ENCODE measurements around the gene PPP1R14D.
A peak's percentile ranks its signal among the peaks of the same experiment; 100 is the strongest.

PPP1R14D gene

GRCh38 chr15:40796512-40796911 lies 32.0 kb downstream of the PPP1R14D start:
- no peak for DNase-seq (ENCODE audit: low read depth)
- TF ChIP-seq CTCF (conservative IDR thresholded peaks at IDR 0.05; ENCODE audit: control insufficient read depth, insufficient read depth, low read depth, low read length) = no peak
- no peak overlapping the region for H3K4me3 ChIP-seq (ENCODE audit: control insufficient read depth, low read depth, low read length)

GRCh38 chr15:40796041-40796440 lies 32.5 kb downstream of the PPP1R14D start:
- H3K4me3 ChIP-seq (ENCODE audit: control insufficient read depth, low read depth, low read length) = no peak overlapping the region
- no peak for DNase-seq (ENCODE audit: low read depth)
- no peak for TF ChIP-seq CTCF (conservative IDR thresholded peaks at IDR 0.05; ENCODE audit: control insufficient read depth, insufficient read depth, low read depth, low read length)

GRCh38 chr15:40793216-40793989 lies 35.1 kb downstream of the PPP1R14D start:
- no peak for TF ChIP-seq CTCF (conservative IDR thresholded peaks at IDR 0.05; ENCODE audit: control insufficient read depth, insufficient read depth, low read depth, low read length)
- H3K4me3 ChIP-seq (ENCODE audit: control insufficient read depth, low read depth, low read length) = no peak overlapping the region
- DNase-seq (ENCODE audit: low read depth) = peak; percentile 99

- DNase-seq (ENCODE audit: low read depth) = no peak
- no peak for TF ChIP-seq CTCF (conservative IDR thresholded peaks at IDR 0.05; ENCODE audit: control insufficient read depth, insufficient read depth, low read depth, low read length)
- no peak overlapping the region for H3K4me3 ChIP-seq (ENCODE audit: control insufficient read depth, low read depth, low read length)
Observed at GRCh38 chr15:40792394-40792793, 36.1 kb downstream of the PPP1R14D start.

GRCh38 chr15:40790718-40791117 lies 37.8 kb downstream of the PPP1R14D start:
- TF ChIP-seq CTCF (conservative IDR thresholded peaks at IDR 0.05; ENCODE audit: control insufficient read depth, insufficient read depth, low read depth, low read length) = no peak
- no peak overlapping the region for H3K4me3 ChIP-seq (ENCODE audit: control insufficient read depth, low read depth, low read length)
- peak; percentile 27 for DNase-seq (ENCODE audit: low read depth)

GRCh38 chr15:40789999-40790398 lies 38.5 kb downstream of the PPP1R14D start:
- no peak for TF ChIP-seq CTCF (conservative IDR thresholded peaks at IDR 0.05; ENCODE audit: control insufficient read depth, insufficient read depth, low read depth, low read length)
- no peak for DNase-seq (ENCODE audit: low read depth)
- no peak overlapping the region for H3K4me3 ChIP-seq (ENCODE audit: control insufficient read depth, low read depth, low read length)

All from fibroblast of mammary gland (primary cell).